A673 (cell line): ENCODE measurements around the gene ERFL. TPM values are rescaled to one million over a fixed set of nuclear protein-coding genes. Genes with fewer than 3 reads are reported as not detected.

ENCODE experiments used
- BruUV-seq: library from RNA; stranded (reverse); fragments of 400-500 nt; replicated peaks from 2 replicates; lab custom pipeline; 2021; lab: Mats Ljungman, UMichigan
- CTCF ChIA-PET: fragments of 300-600 bp; sonication (Branson Sonifier 250); formaldehyde crosslinking; loops from one replicate; lab custom pipeline; 2022; ENCODE audit warnings: antibody characterized with exemption; lab: Charles Lee
- POLR2A ChIA-PET: fragments of 300-600 bp; sonication (Branson Sonifier 250); formaldehyde crosslinking; loops from one replicate; lab custom pipeline; 2022; ENCODE audit warnings: antibody characterized with exemption; ENCODE audit not compliant: low non-redundant PET; lab: Charles Lee
- DNase-seq: peaks from one replicate; pipeline ENCODE4 v3.0.0-alpha.2; 2015; ENCODE audit warnings: low spot score
- H3K27ac ChIP-seq: fragments of 200-600 bp; sonication (generic); 2 replicates; pipeline ENCODE4 v1.5.1; 2016; ENCODE audit warnings: mixed run types, low read depth, mild to moderate bottlenecking, mixed read lengths, antibody characterized with exemption, low read length; ENCODE audit not compliant: poor library complexity, severe bottlenecking
- H3K27me3 ChIP-seq: fragments of 200-600 bp; sonication (generic); replicated peaks from 2 replicates; pipeline ENCODE4 v1.6.1; 2017; ENCODE audit warnings: mixed run types, low read depth, mild to moderate bottlenecking, mixed read lengths, antibody characterized with exemption, low read length; ENCODE audit not compliant: insufficient read depth, poor library complexity
- H3K36me3 ChIP-seq: fragments of 200-600 bp; sonication (generic); 2 replicates; pipeline ENCODE4 v1.6.1; 2016; ENCODE audit warnings: mixed run types, mild to moderate bottlenecking, mixed read lengths, antibody characterized with exemption, low read length; ENCODE audit not compliant: insufficient read depth, poor library complexity, severe bottlenecking
- H3K4me1 ChIP-seq: fragments of 200-600 bp; sonication (generic); 2 replicates; pipeline ENCODE4 v1.6.1; 2017; ENCODE audit warnings: mixed run types, mild to moderate bottlenecking, mixed read lengths, antibody characterized with exemption, low read length; ENCODE audit not compliant: insufficient read depth, poor library complexity, severe bottlenecking
- H3K4me3 ChIP-seq: fragments of 200-600 bp; sonication (generic); 2 replicates; pipeline ENCODE4 v1.5.1; 2016; ENCODE audit warnings: low read depth, mixed run types, mild to moderate bottlenecking, mixed read lengths, low read length; ENCODE audit not compliant: poor library complexity, severe bottlenecking
- H3K9me3 ChIP-seq: fragments of 200-600 bp; sonication (generic); 2 replicates; pipeline ENCODE4 v1.6.1; 2016; ENCODE audit warnings: mixed run types, low read depth, mild to moderate bottlenecking, mixed read lengths, antibody characterized with exemption, low read length; ENCODE audit not compliant: poor library complexity, severe bottlenecking
- EZH2 ChIP-seq: fragments of 200-600 bp; sonication (generic); IDR thresholded peaks from 2 replicates; pipeline ENCODE4 v1.6.1; 2017; ENCODE audit warnings: borderline replicate concordance, low read depth, mild to moderate bottlenecking, mixed read lengths, antibody characterized with exemption, low read length; ENCODE audit not compliant: poor library complexity, severe bottlenecking
- intact Hi-C: fragments of 100-400 bp; cut with micrococcal nuclease; formaldehyde crosslinking; loops from one replicate; pipeline ENCODE4 v1.10.0; 2022; ENCODE audit not compliant: unreplicated experiment
- total RNA-seq: library from RNA; stranded (reverse); gene quantifications from 2 replicates; pipeline ENCODE4 v1.2.3, GENCODE V29; 2021
- TF ChIP-seq, protein P1 (sequence below): fragments of 300-800, 200-600 bp; sonication (generic); conservative IDR thresholded peaks from 2 replicates; pipeline ENCODE4 v1.5.1; 2017; ENCODE audit warnings: low read depth, mild to moderate bottlenecking, antibody characterized with exemption, low read length, moderate library complexity, mixed read lengths

Gene ERFL
- total RNA-seq, 1 experiment from 2014 or later = 0.95 TPM

- TF ChIP-seq, protein P1, sequence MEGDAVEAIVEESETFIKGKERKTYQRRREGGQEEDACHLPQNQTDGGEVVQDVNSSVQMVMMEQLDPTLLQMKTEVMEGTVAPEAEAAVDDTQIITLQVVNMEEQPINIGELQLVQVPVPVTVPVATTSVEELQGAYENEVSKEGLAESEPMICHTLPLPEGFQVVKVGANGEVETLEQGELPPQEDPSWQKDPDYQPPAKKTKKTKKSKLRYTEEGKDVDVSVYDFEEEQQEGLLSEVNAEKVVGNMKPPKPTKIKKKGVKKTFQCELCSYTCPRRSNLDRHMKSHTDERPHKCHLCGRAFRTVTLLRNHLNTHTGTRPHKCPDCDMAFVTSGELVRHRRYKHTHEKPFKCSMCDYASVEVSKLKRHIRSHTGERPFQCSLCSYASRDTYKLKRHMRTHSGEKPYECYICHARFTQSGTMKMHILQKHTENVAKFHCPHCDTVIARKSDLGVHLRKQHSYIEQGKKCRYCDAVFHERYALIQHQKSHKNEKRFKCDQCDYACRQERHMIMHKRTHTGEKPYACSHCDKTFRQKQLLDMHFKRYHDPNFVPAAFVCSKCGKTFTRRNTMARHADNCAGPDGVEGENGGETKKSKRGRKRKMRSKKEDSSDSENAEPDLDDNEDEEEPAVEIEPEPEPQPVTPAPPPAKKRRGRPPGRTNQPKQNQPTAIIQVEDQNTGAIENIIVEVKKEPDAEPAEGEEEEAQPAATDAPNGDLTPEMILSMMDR = no peak
- no peak for TF ChIP-seq EZH2
- Histone ChIP-seq H3K4me3 (no peak overlapping the region), H3K9me3 (no peaks in the 10 kb centered on the region), H3K36me3 (peaks cover 32% of the 10 kb centered on the region), H3K27ac (no peak overlapping the region), H3K4me1 (peaks cover 32% of the 10 kb centered on the region), H3K27me3 (no peaks in the 10 kb centered on the region)
- no TSS peak for BruUV-seq
- intact Hi-C loops = no loop called here
- no peak for DNase-seq
- ChIA-PET POLR2A (no interaction called here), CTCF (no interaction called here)
Observed at GRCh38 chr19:41889896-41890295, 38.4 kb downstream of the ERFL start.

- no peak for TF ChIP-seq EZH2
- TF ChIP-seq, protein P1 = no peak
- Histone ChIP-seq H3K4me3 (no peak overlapping the region), H3K9me3 (no peaks in the 10 kb centered on the region), H3K27ac (no peak overlapping the region), H3K27me3 (no peaks in the 10 kb centered on the region), H3K4me1 (peaks cover 33% of the 10 kb centered on the region), H3K36me3 (peaks cover 26% of the 10 kb centered on the region)
- CTCF ChIA-PET = no interaction called here
- POLR2A ChIA-PET = no interaction called here
- no TSS peak for BruUV-seq
- intact Hi-C loops = no loop called here
- DNase-seq = no peak
Observed at GRCh38 chr19:41888926-41889325, 39.3 kb downstream of the ERFL start.

GRCh38 chr19:41887711-41888382 is 40.4 kb downstream of the ERFL start:
- no peaks in the 10 kb centered on the region for H3K9me3 ChIP-seq
- no peak for DNase-seq
- peaks cover 22% of the 10 kb centered on the region for H3K36me3 ChIP-seq
- TF ChIP-seq EZH2 = no peak
- TF ChIP-seq, protein P1 = no peak
- H3K4me3 ChIP-seq = no peak overlapping the region
- intact Hi-C loops = no loop called here
- CTCF ChIA-PET = no interaction called here
- no peaks in the 10 kb centered on the region for H3K27me3 ChIP-seq
- H3K27ac ChIP-seq = peak overlapping the region; percentile 81
- BruUV-seq = no TSS peak
- H3K4me1 ChIP-seq = peaks cover 33% of the 10 kb centered on the region
- POLR2A ChIA-PET = interaction anchor here (0.6 kb wide), 1 partner anchor 43 kb away, joined by 3 read pairs; no protein-coding TSS in a partner anchor
